Measurements from ENCODE around the gene C4orf46.

DNA sequence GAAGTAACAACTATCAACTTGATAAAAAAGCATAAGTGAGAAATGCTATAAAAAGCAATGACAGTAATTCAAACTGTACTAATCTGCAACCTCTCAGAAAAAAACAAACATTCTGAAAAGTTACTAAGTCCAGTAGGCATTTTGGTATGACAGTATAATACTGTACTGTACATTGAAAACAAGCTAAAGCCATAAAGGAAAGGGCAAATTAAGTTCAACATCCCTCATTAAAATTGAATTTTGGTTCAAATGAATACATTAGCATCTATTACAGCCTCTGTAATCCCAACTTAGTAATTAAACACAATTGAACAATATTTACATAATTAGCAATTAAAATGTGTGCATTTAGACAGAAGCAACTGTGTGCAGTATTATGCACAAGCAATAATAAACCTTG, 53.7 kb downstream of the C4orf46 start:
- no peak for TF ChIP-seq ZNF274 (IDR thresholded peaks at IDR 0.05; ENCODE audit: low read depth, low read length)
- TF ChIP-seq SUZ12 (IDR thresholded peaks at IDR 0.05; ENCODE audit: extremely low read depth, insufficient read depth, insufficient read length): no peak
- no peak for TF ChIP-seq YY1 (IDR thresholded peaks at IDR 0.05; ENCODE audit: insufficient read depth, insufficient read length)
